Fibroblast of skin of scalp (primary cell): ENCODE data around the gene CD177.
"Not testable (repeated sequence)": the region's sequence is repeated elsewhere in the genome, so short reads cannot be mapped to it uniquely, and the experiment has no call there.

Experiments used
- DNase-seq: peaks from one replicate; pipeline ENCODE4 v3.0.0-alpha.2; 2013

CD177 gene

DNA sequence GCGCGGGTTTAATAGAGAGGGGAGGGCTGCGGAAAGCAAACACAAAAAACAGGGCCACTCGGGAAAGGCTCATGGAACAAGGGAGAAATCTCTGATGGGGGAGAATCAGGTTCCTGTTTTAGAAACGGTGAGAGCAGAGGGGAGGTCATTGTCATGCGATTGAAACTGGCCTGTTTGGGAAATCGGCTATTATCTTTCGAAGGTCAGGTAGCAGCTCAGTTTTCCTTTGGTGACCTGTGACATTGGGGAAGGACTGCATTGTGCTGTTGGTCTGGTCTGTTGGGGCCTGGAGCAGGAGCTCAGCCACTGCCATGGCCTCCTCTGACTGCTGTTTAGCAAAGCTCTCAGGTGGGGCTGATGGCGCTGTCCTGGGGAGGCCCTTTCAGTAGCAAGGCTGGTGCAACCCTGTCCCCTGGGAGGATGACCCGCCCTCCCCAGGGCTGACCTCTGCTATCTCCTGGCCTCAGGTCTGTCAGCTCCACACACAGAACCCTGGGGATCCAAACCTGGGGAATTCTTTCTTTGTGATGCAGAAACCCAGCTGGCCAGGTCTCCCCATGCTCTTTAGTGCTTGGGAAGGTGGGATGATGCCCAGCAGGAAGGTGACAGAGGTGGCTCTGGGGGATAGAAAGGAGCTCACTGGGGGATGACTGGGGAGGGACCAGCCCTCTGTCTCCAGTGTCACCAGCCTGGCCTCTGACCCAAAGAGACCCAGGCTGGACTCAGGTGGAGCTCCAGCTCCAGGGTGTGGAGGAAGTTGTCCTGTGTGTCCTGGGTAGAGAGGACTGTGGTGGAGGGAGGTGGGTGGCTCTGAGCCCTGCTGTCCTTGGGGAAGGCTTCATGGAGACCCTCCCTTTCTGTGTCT lies 21.2 kb upstream of the CD177 start:
- no peak for DNase-seq

DNA sequence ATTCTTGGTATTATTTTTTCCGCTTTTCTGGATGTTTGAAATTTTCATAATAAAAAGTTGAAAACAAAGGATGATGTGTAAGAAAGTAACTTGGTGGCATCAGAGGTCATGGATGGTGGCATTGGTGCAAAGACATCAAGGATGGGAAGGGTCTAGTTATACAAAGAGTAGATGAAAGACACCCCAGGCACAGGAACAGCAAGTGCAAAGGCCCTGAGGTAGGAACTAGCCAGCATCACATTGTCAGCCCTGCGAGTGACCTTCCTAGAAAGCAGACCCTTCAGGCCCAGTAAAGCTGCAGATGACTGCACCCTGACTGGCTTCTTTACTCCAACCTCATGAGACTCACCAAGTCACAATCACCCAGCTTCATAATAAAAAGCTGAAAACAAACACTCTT lies 17.0 kb upstream of the CD177 start:
- DNase-seq = not testable (repeated sequence)

DNA sequence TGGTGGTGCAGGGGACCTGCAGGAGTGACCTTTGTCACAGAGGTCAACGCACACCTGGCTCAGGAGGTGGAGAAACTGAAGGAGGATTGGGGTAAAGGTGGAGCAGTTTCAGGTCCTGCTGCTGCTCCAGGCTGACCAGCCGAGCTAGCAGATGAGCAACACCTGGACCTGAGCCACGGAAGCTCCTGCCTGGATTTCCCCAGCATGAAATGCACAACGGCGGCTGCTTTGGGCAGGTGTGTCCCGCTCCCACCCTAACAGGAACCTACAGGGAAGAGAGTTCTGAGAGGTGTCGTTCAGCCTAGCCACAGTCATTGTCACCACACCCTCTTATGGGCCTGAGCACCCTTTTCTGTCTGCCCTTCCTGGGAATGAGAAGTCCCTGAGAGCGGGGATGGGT lies 15.7 kb upstream of the CD177 start:
- DNase-seq = no peak

DNA sequence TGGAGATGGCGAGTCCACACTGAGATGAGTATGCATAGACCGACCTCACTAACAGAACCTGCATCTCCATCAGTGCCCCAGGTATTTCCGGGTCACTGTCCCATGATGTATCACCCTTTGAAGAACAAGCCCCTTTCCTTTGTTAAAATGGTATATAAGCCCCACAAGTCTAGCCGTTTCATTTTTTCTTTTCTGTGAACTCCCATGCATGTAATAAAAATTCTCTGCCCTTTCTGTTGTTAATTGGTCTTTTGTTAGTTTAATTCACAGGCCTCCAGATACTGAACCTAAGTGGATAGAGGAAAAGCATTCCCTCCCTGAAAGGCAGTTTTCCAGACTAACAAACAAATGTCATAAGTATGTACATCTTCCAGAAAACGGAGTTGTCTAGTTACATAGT lies 15.0 kb upstream of the CD177 start:
- DNase-seq = no peak

- not testable (repeated sequence) for DNase-seq
Observed at GRCh38 chr19:43339243-43339930, 14.1 kb upstream of the CD177 start.

DNA sequence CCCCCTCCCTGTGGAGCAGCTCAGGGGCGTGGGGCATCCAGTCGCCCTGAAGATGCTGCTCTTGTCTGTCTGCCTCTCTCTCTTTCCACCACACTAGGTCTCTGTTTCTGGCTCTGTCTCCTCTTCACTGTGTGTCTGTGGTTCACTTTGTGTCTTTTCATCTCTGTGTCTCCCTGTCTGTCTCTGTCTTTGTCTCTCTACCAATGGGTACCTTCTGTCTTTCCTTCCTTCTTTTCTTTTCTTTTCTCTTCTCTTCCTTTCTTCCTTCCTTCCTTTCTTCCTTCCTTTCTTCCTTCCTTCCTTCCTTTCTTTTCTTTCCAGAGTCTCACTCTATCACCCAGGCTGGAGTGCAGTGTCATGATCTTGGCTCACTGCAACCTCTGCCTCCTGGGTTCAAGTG lies 13.4 kb upstream of the CD177 start:
- not testable (repeated sequence) for DNase-seq

- not testable (repeated sequence) for DNase-seq
Observed at GRCh38 chr19:43341098-43341497, 12.4 kb upstream of the CD177 start.

- DNase-seq = not testable (repeated sequence)
Observed at GRCh38 chr19:43342104-43342503, 11.4 kb upstream of the CD177 start.

- DNase-seq = not testable (repeated sequence)
Observed at GRCh38 chr19:43344347-43344925, 9.1 kb upstream of the CD177 start.

DNA sequence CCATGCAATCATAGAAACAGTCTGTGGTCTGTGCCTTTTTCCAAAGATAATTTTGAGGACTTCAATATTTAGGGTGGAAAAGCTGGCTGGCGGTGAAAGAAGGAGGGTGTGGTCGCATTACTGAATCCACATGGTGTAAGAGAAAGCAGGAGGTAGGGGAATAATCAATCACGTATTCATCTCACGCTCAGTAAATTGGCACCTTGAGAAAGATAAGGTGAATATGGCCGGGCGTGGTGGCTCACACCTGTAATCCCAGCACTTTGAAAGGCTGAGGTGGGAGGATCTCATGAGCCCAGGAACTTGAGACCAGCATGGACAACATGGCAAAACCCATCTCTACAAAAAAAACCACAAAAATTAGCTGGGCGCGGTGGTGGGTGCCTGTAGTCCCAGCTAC lies 3.7 kb upstream of the CD177 start:
- DNase-seq = not testable (repeated sequence)

DNA sequence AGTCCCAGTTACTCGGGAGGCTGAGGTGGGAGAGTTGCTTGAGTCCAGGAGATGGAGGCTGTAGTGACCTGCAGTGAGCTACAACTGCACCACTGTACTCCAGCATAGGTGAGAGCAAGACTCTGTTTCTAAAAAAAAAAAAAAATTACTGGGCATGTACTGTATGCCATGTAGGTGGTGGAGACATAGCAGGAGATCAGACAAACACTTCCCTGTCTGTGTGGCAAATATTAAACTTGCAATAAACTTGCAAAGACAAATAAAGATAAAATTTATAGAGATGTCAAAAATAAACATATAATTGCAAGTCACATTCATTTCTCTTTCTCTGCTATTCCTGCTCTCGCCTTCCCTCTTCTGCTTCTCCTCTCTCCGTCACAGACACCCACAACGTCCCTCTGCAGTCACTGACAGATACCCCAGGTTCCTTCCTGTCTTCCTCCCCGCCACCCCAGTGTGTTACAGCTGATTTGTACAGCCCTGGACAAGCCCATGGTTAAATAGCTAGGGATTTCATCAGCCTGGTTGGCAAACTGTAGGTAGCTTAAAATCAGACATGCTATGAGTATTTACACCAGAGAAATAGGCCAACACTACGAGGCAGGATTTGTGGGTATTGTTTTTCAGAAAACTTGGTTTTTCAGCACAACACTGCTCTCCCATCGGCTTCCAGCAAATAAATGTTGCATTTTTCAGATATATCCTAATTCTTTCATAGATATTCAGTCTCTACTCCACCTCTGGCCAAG lies 1.3 kb upstream of the CD177 start:
- no peak for DNase-seq

GRCh38 chr19:43354305-43354627 lies 780 bp downstream of the CD177 start:
- DNase-seq = no peak

- DNase-seq = not testable (repeated sequence)
Observed at GRCh38 chr19:43356749-43357148, 3.3 kb downstream of the CD177 start.

DNA sequence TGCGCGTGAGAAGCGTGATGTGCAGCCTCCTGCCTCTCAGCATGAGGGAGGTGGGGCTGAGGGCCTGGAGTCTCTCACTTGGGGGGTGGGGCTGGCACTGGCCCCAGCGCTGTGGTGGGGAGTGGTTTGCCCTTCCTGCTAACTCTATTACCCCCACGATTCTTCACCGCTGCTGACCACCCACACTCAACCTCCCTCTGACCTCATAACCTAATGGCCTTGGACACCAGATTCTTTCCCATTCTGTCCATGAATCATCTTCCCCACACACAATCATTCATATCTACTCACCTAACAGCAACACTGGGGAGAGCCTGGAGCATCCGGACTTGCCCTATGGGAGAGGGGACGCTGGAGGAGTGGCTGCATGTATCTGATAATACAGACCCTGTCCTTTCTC lies 8.7 kb downstream of the CD177 start:
- no peak for DNase-seq

- DNase-seq = no peak
Observed at GRCh38 chr19:43362745-43363144, 9.3 kb downstream of the CD177 start.

GRCh38 chr19:43365677-43366076 lies 12.2 kb downstream of the CD177 start:
- DNase-seq = not testable (repeated sequence)

DNA sequence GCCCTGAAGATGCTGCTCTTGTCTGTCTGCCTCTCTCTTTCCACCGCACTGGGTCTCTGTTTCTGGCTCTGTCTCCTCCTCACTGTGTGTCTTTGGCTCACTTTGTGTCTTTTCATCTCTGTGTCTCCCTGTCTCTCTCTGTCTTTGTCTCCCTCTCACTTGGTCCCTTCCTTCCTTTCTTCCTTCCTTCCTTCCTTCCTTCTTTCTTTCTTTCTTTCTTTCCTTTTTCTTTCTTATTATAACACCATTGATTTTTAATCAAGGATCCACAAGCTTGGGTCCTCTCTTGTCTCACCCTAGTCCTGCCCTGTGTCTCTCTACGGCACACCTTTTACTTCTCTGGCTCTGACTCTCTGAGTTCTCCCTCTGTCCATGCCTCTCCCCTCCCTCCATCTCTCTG lies 14.3 kb downstream of the CD177 start:
- DNase-seq = no peak

- DNase-seq = not testable (repeated sequence)
Observed at GRCh38 chr19:43368897-43369296, 15.4 kb downstream of the CD177 start.

DNA sequence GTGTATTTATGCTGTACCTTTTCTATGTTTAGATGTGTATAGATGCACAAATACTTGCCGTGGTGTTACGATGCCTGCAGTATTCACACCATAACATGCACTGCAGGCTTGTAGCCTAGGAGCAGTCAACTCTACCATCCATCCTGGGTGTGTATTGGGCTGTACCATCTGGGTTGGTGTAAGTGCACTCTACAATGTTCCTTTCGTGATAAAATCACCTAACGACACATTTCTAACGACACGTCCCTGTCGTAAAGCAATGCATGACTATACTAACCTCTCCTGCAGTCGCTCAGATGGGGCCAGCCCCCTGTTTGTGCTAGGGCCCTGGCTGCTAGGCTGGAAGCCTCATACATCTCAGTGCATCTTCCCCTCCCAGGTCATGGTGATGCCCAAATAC lies 18.4 kb downstream of the CD177 start:
- no peak for DNase-seq

- DNase-seq = no peak
Observed at GRCh38 chr19:43372462-43372861, 19.0 kb downstream of the CD177 start.

- DNase-seq = not testable (repeated sequence)
Observed at GRCh38 chr19:43377624-43378023, 24.1 kb downstream of the CD177 start.

DNA sequence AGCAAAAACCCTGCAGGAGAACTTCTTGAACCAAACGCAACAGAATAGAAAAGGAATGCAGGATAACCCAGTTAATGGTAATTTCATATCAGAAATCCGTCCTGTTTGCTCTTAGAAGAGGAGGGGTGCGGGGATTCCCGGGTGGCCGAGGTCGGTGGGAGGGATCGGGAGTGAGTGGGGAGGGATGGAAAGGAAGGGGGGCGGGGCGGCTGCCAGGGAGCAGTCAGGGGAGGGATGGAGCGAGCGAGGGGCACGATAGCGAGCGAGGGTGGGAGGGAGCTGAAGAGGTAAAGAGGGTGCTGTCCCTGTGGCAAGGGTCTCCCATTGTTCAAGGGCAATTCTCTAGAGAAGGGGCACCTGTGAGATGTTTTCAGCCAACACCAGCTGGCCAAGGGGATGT lies 26.5 kb downstream of the CD177 start:
- no peak for DNase-seq

DNA sequence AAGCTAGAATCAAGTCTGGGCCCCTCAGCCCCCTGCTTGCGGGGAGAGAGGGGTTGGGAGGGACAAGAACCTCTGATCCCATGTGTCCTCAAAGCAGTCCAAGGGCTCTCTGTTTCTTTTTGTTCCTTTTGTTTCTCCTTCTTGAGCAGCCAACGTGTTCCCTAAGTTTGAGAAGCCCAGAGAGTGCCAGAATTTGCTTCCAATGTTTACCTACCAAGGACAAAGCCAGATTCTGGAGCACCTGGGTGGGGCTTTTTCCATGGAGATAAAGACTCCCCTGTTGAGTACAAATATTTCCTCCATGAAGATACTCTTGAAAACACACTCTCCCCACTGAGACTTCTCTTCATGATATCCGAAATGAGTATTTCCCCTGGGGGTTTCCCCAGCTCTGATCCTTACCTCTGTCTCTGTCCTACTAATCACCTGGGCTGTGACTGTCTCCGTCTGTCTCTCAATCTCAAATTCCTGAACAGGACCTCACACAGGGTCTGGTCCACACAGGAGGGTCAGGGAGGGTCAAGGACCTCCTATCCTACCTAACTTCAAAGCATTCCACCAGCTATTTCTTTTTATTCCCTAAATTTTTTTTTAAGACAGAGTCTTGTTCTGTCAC lies 27.4 kb downstream of the CD177 start:
- no peak for DNase-seq
